WI38 (cell line): ENCODE results near the gene IPO11.

ENCODE experiments used
- H3K4me3 ChIP-seq: 2 replicates; pipeline ENCODE4 v1.5.1; 2011; ENCODE audit warnings: low read depth, mild to moderate bottlenecking, control low read depth, low read length
- TF ChIP-seq, protein P1 (sequence below): IDR thresholded peaks from 2 replicates; pipeline ENCODE4 v1.5.1; 2012; ENCODE audit warnings: low read depth, mild to moderate bottlenecking, control low read depth, low read length

The IPO11 gene

DNA sequence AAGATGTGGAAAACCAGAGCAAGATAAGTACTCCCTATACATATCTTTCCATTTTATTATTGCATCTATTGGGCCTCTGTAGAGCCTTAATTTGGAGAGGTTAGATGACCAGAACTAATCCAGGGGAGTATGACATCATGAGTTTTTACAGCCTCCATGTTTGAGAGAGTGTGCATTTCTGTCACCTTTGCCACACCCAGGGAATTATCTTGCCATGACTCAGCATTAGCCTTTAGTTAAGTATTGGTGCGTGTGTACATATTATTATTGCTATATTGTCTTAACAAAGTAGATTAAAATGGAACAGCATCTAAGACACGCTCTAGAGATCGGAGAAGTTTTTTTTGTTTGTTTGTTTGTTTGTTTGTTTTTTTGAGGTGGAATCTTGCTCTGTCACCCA lies 36.5 kb upstream of the IPO11 start:
- TF ChIP-seq, protein P1, sequence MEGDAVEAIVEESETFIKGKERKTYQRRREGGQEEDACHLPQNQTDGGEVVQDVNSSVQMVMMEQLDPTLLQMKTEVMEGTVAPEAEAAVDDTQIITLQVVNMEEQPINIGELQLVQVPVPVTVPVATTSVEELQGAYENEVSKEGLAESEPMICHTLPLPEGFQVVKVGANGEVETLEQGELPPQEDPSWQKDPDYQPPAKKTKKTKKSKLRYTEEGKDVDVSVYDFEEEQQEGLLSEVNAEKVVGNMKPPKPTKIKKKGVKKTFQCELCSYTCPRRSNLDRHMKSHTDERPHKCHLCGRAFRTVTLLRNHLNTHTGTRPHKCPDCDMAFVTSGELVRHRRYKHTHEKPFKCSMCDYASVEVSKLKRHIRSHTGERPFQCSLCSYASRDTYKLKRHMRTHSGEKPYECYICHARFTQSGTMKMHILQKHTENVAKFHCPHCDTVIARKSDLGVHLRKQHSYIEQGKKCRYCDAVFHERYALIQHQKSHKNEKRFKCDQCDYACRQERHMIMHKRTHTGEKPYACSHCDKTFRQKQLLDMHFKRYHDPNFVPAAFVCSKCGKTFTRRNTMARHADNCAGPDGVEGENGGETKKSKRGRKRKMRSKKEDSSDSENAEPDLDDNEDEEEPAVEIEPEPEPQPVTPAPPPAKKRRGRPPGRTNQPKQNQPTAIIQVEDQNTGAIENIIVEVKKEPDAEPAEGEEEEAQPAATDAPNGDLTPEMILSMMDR, result no peak
- no peak overlapping the region for H3K4me3 ChIP-seq

- TF ChIP-seq, protein P1, result no peak
- H3K4me3 ChIP-seq, result no peak overlapping the region
These were observed 27.4 kb upstream of the IPO11 start for GRCh38 chr5:62385131-62385530.

DNA sequence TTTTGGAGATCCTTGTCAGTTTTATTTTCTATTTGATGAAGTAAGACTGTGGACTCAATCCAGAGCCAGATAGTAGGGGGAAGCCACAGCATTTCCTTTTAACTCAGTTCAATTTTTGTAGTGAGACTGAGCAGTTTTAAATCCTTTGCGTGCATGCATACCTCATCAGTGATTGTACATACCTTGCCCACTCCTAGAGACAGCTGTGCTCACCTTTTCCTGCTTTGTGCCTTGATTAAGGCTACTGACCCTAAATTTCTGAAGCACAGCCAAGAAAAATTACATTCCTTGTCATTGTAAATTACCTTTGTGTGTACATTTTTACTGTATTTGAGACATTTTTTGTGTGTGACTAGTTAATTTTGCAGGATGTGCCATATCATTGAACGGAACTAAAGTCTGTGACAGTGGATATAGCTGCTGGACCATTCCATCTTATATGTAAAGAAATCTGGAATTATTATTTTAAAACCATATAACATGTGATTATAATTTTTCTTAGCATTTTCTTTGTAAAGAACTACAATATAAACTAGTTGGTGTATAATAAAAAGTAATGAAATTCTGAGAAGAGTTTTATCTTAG lies 26.7 kb upstream of the IPO11 start:
- TF ChIP-seq, protein P1, result no peak
- H3K4me3 ChIP-seq, result no peak overlapping the region

DNA sequence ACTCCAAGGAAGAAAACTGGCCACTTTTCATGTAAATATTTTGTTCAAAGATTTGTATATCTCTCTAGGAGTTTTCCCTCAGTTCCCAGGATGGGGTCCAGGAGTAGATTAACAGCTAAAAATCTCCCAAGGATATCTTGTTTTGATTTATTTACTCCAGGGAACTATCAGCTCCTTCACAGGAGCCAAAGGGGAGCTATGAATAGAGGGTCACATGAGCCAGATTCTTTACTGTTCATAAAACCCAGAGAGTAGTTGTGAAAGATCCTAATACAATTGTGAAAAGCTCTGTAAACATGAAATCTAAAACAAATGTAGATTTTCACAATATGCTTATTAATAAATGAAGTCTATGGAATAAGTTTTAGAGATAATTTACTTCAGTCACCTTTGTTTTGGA lies 25.7 kb upstream of the IPO11 start:
- H3K4me3 ChIP-seq, result no peak overlapping the region
- TF ChIP-seq, protein P1, result no peak

- no peak overlapping the region for H3K4me3 ChIP-seq
- TF ChIP-seq, protein P1, result no peak
These were observed 17.2 kb upstream of the IPO11 start for GRCh38 chr5:62395210-62395950.

GRCh38 chr5:62403411-62404250 lies 8.9 kb upstream of the IPO11 start, which contains the start of gene DIMT1:
Gene DIMT1, minus strand, starts transcription at chr5:62403905. Its CDS starts 133 bp downstream, at chr5:62403772.
- peak within 1 kb of the TSS; percentile 90 for H3K4me3 ChIP-seq
- TF ChIP-seq, protein P1, result no peak
